G401.6 (cell line): ENCODE results near the gene KIRREL3.

ENCODE experiments used
- FAIRE-seq: peaks from 2 replicates; lab custom pipeline; 2012; peaks lifted over from hg19 to GRCh38; lab: Jason Lieb, UNC

KIRREL3 gene

DNA sequence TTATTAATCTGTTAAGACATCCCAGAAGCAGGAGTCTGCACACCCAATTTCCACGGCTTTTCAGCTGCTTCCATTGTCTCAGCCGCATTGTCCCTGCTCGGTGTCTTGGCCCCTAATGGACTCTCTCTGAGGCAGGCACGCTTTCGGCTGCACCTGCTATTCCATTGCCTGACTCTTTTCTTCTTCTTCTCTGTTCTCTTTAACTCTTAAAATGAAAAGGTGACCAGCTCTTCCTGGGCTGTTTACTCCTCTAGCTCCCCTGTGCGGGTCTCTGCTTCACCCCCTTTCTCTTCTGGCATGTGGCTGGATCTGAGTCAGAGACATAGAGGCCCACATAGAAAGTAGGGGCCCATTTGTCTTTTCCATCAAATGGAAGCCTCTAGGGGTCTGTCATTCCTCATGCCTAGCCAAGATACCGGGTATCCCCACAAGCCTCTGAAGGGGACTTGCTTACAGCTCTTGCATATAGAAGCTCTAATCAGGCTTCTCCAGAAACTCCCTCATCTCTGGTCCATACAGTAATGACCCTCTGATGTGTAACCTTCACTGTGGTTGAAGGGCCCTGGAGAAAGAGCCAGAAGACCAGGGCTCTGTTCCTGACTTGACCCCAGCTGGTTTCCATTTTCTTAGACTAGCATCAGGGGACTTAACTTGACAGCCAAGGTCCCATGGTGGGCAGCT, 401.2 kb downstream of the KIRREL3 start:
- no peak for FAIRE-seq

DNA sequence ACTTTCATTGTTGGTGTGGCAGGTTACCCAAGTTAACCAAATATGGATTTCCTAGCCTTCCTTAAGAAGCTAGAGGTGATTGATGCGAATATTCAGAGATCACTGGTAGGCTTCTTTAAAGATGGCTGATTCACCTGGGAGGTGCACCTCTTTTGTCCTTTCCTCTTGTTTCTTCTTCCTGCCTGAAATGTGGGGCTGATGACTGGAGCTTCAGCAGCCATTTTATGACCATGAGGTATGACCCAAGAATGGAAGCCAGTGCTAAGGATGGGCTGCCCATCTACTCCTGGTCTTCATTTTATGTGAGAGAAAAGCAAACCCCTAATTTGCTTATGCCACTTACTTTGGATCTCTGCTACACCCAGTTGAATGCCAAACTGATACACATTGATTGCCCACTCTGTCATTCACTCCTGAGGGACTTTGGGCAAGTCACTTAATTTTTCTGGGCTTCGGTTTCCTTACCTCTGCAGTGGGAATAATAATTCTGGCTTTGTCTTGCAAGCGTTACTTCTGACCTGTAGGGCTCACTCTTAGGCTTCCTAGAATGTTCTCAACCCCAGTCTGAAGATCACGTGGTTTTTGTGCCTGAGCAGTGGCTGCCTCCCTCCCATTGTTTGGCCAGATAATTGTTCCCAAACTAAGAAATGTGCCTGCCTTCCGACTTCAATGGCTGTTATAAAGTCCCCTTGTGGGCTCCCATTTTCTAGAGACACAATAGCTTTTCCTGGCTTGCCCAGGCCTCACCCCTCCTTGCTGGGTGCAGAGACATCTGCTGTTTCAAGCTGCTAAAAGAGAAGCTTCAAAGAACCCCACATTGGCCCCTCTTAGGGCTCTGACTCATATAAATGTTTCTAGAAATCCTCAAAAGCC, 402.0 kb downstream of the KIRREL3 start:
- no peak for FAIRE-seq

DNA sequence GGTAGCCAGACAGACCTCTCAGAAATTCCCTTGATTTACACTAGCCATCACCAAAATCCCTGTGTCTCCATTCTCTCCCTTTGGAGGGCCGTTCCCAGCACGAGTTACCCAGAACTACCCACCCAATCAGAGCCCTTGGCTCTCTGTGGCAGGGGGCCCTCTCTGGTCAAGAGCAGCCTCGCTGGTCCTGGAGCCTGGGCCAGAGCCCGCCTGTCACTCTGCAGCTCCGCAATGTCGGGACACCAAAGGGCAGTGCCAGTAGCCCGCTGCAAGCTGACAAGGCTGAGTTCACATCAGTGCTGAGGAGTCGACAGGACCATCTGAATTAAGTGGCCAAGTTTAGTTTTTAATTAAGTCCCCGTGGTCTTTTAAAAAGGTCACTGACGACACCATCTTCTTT, 403.5 kb downstream of the KIRREL3 start:
- FAIRE-seq = no peak

DNA sequence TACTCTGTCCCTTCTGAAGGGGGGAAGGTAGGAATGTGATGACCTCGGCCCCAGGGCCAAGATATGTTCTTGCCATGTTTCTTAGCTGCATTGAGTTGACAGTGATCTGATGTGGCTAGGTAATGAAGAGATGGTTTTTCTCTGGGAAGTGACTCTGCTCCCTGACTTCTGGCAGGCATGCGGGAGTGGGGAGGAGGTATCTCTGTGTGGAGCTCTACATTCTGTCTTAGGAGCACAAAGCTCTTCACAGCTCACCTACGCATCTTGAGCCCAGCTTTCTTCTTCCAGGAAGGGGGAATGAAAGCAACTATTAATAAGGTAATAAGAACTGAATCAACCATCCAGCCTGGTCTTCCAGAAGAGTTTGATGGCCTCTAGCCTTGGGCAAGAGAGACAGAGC, 404.1 kb downstream of the KIRREL3 start:
- FAIRE-seq = no peak

DNA sequence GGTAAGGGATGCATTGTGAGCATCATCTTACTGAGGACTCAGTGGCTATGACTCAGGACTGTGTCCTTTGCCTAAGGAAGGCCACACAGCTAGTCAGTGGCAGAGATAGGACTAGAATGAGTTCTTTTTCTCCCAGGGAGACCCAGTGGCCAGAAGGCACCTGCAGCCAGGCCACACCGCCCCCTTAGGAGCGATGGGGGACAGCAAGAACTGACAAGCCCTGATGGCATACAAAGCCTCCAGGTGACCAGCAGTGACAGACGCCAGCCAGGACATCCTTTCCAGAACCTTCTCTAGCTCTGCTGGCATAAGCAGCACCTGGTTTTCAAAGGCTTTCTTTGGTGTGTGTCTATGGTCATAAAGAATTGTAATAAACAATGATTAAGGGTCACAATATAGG, 405.0 kb downstream of the KIRREL3 start:
- FAIRE-seq = no peak

DNA sequence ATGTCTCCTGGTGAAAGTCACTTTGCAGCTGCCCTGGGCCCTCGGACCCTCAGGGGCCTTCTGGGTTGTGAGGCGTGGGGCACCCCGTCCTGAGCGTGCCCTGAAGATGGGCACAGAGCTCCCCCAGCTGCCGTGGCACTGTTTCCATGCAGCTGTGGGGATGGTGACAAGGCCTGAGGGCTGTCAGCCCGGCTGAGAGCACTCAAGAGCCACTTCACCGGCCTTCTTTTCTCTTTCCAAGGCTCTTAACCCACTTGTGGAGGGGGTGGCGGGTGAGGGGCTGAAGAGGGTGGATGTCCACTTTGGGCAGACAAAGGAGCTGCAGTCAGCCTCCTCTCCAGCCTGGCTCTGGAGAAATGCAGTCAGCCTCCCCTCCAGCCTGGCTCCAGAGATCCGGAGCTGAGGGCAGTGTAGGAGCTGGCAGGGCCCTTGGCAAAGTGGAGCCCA, 405.6 kb downstream of the KIRREL3 start:
- no peak for FAIRE-seq

DNA sequence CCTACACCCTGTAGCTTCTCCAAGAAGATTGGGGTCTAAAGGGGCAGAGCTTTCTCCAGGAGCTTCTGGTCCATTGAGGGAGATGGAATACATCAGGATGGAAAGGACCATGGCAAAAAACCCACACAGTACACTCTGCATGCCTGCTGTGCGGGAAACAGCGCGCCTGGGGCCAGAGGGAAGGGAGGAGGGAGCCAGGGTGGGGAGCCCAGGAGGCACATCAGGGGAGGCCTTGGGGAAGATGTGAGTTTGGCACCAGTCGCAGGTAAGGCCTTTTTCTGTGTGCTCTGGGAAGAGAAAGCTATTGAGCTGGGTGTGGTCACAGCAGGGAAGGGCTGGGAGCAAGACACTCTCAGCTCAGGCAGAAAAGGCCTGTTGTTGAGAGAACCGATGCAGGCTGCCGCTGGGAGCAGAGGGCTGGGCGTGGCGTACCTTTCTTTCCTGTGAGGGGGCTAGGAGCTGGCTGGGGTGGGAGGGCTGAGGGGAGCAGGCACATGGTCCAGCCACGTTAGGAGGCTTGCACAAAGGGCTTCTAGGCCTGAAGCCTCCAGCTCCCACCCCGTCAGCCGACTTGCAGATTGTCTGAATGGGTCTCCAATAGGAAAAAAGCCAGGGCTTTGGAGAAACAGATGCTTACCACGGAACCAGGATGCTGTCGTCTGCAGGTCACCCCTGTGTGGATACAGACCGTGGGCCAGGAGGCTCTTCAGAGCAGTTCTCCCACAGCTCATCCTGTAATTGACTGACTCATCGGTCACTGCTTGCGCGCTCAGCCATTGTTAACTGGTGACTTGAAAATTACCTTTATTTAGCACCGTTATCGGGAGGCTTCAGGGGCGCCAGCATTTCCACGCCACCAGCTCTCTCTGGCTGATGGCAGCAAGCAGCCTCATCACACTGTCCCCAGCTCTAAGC, 407.8 kb downstream of the KIRREL3 start:
- no peak for FAIRE-seq

DNA sequence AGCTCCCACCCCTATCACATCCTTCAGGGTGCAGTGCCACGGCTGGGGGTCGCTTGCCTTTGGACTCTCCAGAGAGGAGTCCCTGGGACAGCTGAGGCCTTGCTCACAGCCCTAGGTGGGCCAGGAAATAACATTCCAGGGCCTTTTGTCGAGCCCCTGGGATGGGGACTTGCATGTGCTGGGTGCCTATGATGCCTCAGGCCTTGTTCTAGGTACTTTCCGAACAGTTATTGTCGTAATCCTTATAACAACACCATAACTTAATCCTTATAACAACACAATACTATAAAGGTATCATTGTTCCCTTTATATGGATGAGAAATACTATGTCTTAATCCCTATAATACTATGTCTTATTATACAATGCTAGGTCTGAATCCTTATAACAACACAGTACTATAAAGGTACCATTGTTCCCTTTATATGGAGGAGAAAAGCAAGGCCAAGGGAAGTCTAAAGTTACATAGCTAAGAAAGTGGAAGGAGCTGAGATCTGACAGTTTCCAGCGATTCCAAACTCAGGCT, 408.5 kb downstream of the KIRREL3 start:
- no peak for FAIRE-seq

DNA sequence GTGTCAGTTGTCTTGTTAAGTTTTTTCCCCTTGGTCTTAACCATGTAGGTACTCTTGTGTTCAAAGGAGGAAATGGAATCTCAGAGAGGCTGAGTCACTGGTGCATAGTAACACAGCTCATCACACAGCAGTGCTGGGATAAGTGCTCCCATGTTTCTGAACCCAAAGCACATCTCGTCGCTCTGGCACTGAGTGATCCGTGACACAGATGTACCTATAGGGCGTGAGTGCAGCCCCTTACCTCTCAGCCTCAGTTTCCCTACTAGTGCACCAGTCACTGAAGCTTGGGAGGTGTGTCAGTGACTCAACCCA, 411.1 kb downstream of the KIRREL3 start:
- no peak for FAIRE-seq

DNA sequence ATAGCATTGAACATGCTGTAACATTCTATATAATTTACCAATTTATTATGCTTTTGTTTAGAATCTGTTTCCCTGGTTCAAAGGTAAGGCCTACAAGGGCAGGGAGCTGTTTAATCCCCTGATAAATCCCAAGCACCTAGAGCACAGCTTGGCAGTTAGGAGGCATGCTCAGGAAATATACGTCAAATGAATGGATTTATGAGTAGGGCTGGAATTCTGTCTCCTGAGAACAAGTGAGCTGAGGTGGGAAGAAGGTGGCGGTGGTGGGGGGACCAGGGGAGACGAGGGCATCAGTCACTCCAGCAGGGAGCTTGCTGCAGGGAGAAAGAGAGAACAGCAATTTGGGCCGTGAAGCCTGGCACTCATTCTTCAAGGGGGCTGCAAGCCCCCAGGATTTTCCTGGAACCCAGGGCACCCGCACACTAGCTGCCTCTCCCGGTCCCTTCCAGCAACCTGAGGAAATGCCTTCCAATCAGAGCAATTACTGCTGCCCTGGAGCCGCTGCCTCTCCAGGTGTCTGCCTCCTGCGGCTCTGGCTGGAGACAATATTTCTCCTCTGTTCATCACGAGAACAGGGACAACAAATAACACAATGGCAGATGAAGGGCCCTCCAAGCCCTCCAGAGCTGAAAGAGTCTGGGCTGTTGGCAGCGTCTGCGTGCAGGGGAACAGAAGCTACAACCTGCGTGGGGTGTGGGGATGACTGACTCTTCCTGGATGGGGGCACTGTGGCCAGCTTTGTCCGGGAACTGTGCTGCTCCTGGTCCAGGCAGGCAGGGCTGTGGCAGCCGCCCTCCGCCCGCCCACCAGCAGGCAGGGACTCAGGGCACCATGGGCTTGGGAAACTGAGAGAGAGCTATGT, 411.7 kb downstream of the KIRREL3 start:
- FAIRE-seq = no peak

DNA sequence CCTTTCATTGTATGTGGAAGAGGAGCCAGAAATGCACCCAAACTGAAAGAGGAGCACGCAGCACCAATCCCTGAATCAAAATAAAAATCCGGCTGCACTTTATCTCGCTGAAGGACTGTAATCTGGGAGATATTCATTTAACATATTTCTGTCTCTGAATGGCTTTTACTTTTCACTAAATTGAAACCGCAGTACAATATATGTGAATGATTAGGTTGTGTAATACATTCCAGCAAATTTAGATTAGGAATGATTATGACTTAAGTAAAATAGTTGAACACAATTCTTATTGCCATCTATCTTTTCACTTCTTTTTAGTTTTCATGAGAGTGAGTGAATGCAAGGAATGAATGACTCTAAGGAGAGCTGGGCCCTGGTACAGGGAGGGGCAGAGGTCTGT, 413.0 kb downstream of the KIRREL3 start:
- FAIRE-seq = no peak

DNA sequence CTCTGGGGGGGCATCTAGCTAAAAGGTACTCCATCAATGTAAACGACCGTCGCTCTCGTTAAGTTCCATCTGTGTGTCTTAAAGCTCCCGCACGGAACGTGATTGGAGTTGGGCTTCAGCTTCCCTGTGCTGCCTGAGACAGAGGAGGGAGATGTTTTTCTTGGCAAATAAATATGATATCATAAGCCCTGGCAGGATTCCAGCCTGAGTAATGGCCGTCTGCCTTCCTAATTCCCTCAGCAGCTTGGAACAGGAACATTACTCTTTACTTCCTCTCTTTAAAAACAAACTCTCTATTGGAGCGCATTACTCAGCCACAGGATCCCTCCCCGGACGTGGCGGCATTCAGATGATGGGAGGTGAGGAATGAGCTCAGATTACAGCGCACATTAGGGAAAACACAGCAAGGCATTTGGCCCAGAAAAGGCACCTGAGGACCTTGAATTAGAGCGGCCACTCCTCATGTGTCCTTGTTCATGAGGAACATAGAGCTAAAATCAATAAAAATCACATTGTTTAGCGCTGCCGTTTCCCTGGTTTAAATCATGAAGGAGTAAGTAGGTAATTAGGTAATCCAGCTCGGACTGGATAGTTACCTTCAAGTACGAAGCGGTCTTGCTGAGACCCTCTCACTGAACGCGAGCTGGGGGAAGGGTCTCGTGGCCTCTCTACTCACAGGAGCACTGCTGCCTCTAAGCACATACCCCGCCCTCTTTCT, 414.6 kb downstream of the KIRREL3 start:
- FAIRE-seq = no peak

DNA sequence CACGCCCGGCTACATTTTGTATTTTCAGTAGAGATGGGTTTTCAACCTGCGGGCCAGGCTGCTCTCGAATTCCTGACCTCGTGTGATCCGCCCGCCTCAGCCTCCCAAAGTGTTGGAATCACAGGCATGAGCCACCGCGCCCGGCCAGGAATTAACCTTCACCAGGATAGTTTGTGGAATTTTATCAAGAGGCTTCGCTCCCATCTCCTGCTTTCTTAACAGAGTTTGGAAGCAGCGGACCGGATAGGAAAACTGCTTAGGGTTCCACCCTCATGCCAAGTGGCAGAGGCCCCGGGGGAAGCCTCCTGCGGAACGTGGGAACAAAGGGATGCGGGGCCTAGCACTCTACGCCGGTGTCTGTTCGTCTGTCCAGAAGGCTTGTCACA, 415.2 kb downstream of the KIRREL3 start:
- FAIRE-seq = no peak

DNA sequence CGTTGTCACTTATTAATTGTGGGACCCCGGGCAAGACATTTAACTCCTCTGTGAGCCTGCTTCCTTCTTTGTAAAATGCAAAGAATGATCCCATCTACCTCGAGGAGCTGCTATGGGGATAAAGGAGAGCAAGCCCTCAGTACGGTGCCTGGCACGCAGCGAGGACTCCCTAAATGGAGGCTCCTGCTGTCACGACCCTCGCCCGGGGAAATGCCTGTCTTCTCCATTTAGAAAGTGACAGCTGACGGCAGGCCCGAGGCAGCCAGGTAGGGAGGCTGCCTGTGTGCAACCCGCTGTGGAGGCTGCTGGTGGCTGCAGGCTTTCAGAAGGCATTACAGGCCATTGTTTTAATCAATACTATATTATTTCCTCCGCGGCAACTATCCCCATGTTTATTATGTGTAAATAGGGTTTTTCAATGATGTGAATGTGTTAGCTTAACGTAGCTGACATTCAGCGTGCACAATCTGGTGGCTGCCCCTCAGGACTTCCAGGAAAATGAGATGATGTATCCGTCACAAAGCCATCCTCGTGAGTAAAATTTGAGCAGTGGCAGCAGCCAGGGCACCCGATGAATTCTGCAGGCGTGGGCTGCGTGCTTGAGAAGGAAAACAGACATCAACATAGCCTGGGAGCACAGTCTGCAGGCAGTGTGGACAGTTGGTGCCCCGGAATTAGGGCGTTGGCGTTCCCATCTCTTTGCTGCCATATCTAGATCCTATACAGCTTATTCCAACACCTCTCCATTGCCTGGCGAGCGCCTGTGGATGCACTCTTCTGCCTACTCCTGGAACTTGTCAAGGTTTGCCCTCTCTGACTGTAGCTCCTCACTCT, 416.8 kb downstream of the KIRREL3 start:
- FAIRE-seq = no peak

DNA sequence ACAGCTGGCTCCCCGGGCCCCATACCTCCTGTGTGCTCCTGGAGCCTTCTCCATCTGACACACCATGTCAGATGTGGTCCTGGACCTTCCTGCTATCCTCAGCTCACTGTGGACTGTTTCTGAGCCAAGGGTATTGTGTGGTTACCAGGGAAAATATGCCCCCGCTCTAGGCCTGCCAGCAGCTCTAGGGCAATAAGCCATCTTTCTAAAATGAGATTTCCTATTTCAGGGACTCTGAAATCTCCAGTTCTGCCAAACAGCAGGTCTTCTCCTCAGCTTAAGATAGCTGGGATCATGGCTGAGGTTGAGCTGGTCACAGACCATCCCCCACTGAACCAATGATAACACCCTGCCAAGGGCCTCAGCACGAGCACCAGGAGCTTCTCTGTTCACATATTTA, 417.5 kb downstream of the KIRREL3 start:
- no peak for FAIRE-seq

DNA sequence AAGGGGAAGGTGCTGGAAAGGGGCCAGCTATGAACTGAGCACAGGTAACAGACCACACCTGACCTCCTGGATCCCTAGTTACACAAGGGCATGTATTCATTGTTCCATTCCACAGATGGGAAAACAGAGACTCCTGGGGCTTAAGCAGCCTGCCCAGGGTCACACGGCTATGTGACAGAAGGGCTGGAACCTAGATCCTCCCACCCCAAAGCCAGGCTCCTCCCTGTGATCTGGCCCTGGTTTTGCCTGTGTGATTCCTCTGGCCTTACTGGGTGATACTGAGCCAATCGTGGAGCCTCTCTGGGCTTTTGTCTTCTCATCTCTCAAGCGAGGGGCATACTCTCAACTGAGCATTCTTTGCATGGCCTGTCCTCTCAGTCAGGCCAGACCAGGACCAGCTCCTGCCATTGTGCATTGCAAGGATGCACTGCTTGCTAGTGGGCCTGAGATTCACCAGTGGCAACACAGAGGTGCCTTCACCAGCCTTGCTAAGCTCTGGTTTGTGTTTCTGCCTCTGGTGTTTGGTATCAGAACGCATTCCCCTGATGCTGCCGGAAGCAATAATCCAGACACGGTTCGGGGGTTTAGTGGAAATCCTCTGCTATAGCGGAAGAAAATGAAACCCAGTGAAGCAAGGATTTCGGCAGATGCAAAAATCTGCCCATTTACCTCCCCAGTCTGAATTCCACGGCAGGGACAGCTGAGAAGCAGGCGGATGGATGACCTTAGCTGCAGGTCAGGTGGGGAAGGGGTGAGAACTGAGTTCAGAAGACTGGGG, 418.5 kb downstream of the KIRREL3 start:
- FAIRE-seq = no peak

DNA sequence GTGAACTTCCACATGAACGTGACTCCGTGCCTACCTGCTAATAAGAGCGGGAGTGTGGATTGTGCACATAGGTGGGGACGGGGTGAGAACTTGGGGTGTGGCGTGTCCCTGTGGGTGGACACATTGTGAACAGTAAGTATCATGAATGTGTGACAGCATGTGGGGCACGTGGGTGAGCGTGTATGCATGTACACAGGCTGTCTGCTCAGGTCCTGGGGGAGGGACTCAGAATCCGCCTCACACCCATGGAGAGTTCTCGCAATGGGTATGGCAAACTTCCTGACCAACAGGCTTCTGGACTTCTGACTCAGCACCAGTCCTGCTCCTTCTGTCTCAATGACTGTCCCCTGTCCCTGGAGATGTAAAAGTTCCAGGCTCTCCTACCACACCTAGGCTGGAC, 422.1 kb downstream of the KIRREL3 start:
- FAIRE-seq = no peak

DNA sequence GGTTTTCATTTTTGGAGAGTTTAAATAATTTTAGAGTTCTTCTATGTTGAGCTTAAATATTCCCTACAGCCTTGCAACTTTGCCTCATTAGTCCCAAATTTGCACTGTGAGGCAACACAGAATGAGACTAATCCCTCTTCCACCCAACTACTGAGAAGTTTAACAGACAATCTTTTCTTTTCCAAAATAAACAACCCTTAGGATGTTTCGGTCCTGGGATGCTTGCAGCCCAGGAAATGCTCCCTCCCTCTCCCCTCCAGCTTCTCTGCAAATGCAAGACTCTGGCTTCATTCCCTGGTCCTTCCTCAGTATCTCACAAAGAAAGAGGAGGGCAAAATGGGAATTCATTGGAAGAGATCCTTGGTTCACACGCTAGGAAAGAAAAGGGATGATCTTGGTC, 422.5 kb downstream of the KIRREL3 start:
- no peak for FAIRE-seq

DNA sequence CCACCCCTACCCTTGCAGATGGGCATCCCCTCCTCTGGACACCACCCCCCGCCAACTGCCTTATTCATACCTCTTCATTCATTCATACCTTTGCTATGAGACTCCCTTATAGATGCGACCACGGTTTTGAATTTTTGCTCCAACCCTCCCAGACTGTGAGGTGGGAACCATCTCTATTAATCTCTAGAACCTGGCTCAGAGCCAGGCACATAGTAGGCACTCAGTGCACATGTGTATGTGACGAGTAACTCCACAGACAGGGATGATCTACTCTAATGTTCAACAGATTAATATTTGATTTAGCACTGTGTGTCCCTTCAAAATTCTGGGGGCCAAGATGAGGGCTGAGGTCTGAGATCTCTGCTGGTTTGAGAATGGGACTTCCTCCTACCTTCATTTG, 424.7 kb downstream of the KIRREL3 start:
- no peak for FAIRE-seq
